Measurements from ENCODE around the gene C1orf105. TPM values are rescaled to one million over a fixed set of nuclear protein-coding genes. Genes with fewer than 3 reads are reported as not detected.

The C1orf105 gene
- total RNA-seq, 1 experiment from 2014 or later: not detected

DNA sequence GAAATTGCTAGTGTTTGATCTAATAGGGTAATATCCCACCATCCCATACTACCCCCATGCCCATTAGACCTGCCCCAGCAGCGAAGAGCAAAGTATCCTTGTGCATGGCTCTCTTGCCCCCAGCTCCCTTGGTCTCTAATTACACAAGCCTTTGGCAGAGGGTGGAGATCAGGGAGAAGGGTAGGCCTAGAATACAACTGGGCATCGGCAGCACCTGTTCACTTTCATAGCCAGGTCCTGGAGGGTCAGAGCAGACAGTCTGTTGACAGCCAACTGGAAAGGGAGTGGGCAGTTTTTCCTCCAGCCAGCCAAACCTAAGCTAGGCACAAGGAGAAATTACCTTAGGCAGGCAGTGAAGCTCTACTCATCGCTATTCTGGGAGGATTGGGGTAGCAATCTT, 26.1 kb downstream of the C1orf105 start:
- in situ Hi-C loops (cut with HindIII; ENCODE audit: low pct_unique_long_range_greater_than_20kb, low sequenced_read_pairs): loop anchor here (25.0 kb wide), 1 partner anchor 266 kb away; no protein-coding TSS in a partner anchor
- no peak for DNase-seq (ENCODE audit: low read depth, low spot score)

GRCh38 chr1:172447641-172448040, 27.2 kb downstream of the C1orf105 start:
- no peak for DNase-seq (ENCODE audit: low read depth, low spot score)
- in situ Hi-C loops (cut with HindIII; ENCODE audit: low pct_unique_long_range_greater_than_20kb, low sequenced_read_pairs): loop anchor here (25.0 kb wide), 1 partner anchor 265 kb away; no protein-coding TSS in a partner anchor

GRCh38 chr1:172448995-172449584, 28.6 kb downstream of the C1orf105 start:
- no peak for DNase-seq (ENCODE audit: low read depth, low spot score)
- in situ Hi-C loops (cut with HindIII; ENCODE audit: low pct_unique_long_range_greater_than_20kb, low sequenced_read_pairs): loop anchor here (25.0 kb wide), 1 partner anchor 263 kb away; no protein-coding TSS in a partner anchor

DNA sequence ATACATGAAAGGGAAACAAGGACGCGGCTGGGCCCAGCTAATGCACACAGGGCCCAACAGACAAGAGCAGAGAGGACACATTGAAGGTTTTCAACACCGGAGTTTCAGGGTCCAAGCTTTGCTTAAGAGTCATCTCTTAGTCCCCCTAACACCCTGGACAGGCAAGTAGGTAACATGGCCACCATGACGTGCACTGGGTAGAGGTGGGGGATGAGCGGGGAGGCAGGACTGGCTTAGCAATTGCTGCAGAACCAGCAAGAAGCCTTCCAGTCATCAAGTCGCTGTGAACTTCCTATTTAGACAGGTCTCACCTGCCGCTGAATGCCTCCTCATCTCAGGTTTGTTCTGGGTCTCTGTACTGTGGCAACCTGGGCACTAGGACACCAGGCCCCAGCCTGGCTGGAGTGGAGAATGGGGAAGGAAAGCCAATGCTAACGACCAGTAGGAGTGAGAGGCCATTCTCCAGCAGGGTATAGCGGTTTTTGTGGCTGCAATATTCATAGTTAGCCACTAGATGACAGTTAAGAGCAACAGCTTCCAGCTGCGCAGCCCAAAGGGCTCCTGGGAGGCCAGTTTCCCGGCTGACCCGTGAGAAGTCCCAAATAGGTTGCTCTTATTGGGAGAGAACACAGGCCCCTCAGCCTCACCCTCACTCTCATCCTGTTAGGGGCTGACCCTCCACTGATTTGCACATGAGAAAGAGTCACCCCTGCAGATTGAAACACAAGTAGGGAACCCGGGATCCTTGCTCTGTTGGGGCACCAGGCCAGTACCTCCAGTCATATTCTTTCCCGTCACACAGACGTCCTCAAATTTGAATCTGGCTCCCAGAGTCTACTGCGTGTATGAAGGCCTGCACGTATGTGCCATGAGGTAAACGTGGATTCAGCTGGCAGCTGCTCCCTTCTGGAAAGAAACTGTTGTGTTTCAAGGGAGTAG, 29.4 kb downstream of the C1orf105 start:
- in situ Hi-C loops (cut with HindIII; ENCODE audit: low pct_unique_long_range_greater_than_20kb, low sequenced_read_pairs): loop anchor here (25.0 kb wide), 1 partner anchor 262 kb away; no protein-coding TSS in a partner anchor
- peak; percentile 86 for DNase-seq (ENCODE audit: low read depth, low spot score)

DNA sequence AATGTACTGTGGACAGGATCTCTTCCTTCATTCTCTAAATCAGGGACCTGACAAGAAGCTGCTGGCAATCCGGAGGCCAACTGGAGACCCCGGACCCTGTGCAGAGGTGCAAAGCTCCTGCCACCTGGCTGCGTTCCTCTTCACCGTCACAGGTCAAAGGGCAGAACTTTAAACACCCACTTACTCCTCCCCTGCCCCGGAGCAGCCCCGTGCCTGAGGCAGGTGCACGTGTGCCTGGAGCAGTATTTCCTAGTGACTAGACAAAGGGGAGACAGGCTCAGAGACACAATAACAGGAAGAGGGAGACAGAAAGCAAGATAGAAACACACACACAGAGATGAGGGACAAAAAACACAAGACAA, 30.0 kb downstream of the C1orf105 start:
- DNase-seq (ENCODE audit: low read depth, low spot score): no peak
- in situ Hi-C loops (cut with HindIII; ENCODE audit: low pct_unique_long_range_greater_than_20kb, low sequenced_read_pairs): no loop called here

GRCh38 chr1:172451002-172451443, 30.5 kb downstream of the C1orf105 start:
- DNase-seq (ENCODE audit: low read depth, low spot score): no peak
- in situ Hi-C loops (cut with HindIII; ENCODE audit: low pct_unique_long_range_greater_than_20kb, low sequenced_read_pairs): no loop called here

GRCh38 chr1:172452536-172453152, 32.2 kb downstream of the C1orf105 start:
- in situ Hi-C loops (cut with HindIII; ENCODE audit: low pct_unique_long_range_greater_than_20kb, low sequenced_read_pairs): no loop called here
- no peak for DNase-seq (ENCODE audit: low read depth, low spot score)

DNA sequence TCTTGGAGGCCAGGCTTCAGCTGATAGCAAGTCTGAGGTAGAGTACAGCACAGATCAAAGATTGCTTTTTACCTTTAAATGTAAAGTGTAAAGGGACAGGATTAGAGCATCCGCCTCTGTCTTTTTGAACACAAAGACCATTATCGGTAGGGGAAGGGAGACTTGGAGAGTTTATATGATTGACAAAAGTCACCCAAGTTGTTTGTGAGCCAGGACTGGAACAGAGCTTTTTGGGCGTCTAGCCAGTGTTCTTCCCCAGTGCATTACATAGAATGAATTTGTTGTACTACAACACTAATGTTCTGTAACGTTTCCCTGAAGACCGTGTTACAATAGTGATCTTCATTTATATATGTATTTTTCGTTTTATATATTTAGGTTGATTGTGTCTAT, 32.7 kb downstream of the C1orf105 start:
- no peak for DNase-seq (ENCODE audit: low read depth, low spot score)
- in situ Hi-C loops (cut with HindIII; ENCODE audit: low pct_unique_long_range_greater_than_20kb, low sequenced_read_pairs): no loop called here

DNA sequence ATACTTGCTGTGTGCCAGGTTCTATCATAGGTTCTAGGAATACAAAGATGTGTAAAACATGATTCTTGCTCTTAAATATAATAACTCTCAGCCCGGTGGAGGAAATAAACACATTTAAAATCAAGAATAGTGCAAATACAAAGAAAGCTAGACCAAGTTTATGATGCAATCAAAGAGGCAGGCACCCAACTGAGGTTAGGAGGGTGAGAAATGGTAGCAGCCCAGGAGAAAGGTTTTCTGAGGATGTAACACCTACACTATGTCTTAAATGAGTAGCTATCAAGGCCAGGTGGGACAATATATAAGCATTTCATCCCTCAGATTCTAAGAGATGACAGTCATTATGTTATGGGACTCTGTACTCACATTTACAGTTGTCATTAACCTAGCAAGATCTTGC, 33.1 kb downstream of the C1orf105 start:
- in situ Hi-C loops (cut with HindIII; ENCODE audit: low pct_unique_long_range_greater_than_20kb, low sequenced_read_pairs): no loop called here
- DNase-seq (ENCODE audit: low read depth, low spot score): no peak

GRCh38 chr1:172455451-172455850, 35.0 kb downstream of the C1orf105 start:
- in situ Hi-C loops (cut with HindIII; ENCODE audit: low pct_unique_long_range_greater_than_20kb, low sequenced_read_pairs): no loop called here
- no peak for DNase-seq (ENCODE audit: low read depth, low spot score)

GRCh38 chr1:172456344-172456769, 35.9 kb downstream of the C1orf105 start:
- in situ Hi-C loops (cut with HindIII; ENCODE audit: low pct_unique_long_range_greater_than_20kb, low sequenced_read_pairs): no loop called here
- DNase-seq (ENCODE audit: low read depth, low spot score): no peak

GRCh38 chr1:172457479-172458130, 37.1 kb downstream of the C1orf105 start:
- in situ Hi-C loops (cut with HindIII; ENCODE audit: low pct_unique_long_range_greater_than_20kb, low sequenced_read_pairs): no loop called here

GRCh38 chr1:172460177-172460576, 39.7 kb downstream of the C1orf105 start:
- in situ Hi-C loops (cut with HindIII; ENCODE audit: low pct_unique_long_range_greater_than_20kb, low sequenced_read_pairs): no loop called here
- no peak for DNase-seq (ENCODE audit: low read depth, low spot score)

More at GRCh38 chr1:172457479-172458130, 37.1 kb downstream of the C1orf105 start:
- no peak for DNase-seq (ENCODE audit: low read depth, low spot score)

- in situ Hi-C loops (cut with HindIII; ENCODE audit: low pct_unique_long_range_greater_than_20kb, low sequenced_read_pairs): no loop called here
- no peak for DNase-seq (ENCODE audit: low read depth, low spot score)
These were observed 40.4 kb downstream of the C1orf105 start for GRCh38 chr1:172460887-172461315.

DNA sequence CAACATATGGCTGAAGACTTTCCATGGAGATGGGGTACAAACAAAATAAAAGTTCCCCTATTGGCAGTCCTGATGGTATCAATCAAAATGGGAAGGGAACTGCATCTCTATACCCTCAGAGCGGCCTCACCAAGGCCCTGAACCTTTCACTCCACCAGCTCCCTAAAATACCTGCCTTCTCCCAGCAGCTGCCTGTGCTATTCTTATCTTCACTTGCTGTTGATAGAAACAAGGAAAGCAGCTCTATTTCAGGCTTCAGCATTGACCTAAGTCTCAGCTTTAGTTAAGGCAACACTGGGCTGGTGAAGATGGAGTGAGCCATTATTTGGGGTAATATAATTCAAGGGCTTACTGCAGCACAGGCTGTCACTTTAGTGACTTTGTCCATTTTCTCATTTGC, 45.1 kb downstream of the C1orf105 start:
- in situ Hi-C loops (cut with HindIII; ENCODE audit: low pct_unique_long_range_greater_than_20kb, low sequenced_read_pairs): no loop called here
- DNase-seq (ENCODE audit: low read depth, low spot score): no peak

- DNase-seq (ENCODE audit: low read depth, low spot score): no peak
- in situ Hi-C loops (cut with HindIII; ENCODE audit: low pct_unique_long_range_greater_than_20kb, low sequenced_read_pairs): no loop called here
These were observed 46.4 kb downstream of the C1orf105 start for GRCh38 chr1:172466795-172467407.

- in situ Hi-C loops (cut with HindIII; ENCODE audit: low pct_unique_long_range_greater_than_20kb, low sequenced_read_pairs): no loop called here
- no peak for DNase-seq (ENCODE audit: low read depth, low spot score)
These were observed 47.0 kb downstream of the C1orf105 start for GRCh38 chr1:172467446-172467845.

All from SK-MEL-5 (cell line).